ENCODE results near the gene TMEM140.
"Not testable (repeated sequence)": the region's sequence is repeated elsewhere in the genome, so short reads cannot be mapped to it uniquely, and the experiment has no call there.

TMEM140 gene

GRCh38 chr7:135147899-135148721 lies at the start of gene TMEM140:
Gene TMEM140, plus strand, starts transcription at chr7:135148072. Its CDS starts 16,370 bp downstream, at chr7:135164442.
- DNase-seq: peak; percentile 80

DNA sequence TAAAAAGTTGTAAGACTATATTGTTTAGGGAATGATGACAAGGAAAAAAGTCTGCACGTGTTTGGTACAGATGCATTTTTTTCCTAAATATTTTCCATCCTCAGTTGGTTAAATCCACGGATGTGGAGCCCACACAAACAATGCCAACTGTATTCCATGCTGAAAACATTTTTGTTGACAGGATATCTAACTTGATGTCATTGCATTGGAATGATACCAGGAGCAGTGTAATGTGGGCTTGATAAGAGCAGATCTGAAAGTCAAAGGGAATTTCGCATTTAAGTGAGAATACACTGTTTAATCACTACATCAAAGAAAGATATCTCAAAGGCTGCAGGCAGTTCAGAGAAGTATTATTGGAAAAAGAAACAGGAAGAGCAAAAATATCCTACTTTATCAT lies 49.5 kb upstream of the TMEM140 start:
- DNase-seq: no peak

- DNase-seq: no peak
These were observed 47.0 kb upstream of the TMEM140 start for GRCh38 chr7:135100856-135101255.

DNA sequence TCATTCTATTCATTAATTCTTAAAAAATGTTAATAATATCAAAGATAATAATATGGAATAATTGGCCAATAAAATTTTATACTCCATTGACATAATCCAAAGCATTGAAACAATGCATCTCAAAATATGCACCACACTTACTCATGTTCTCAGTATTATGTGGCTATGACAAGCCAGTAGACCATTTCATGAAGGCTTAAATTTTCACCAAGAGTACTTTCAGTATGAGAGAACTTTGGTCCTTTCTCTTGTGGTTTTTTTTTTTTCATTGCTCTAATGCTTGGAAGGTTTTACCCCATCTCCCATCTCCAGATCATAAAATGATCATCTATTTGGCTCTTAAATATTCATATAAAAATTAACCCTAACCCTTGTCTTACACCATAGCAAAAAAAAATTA lies 45.5 kb upstream of the TMEM140 start:
- DNase-seq: no peak

DNA sequence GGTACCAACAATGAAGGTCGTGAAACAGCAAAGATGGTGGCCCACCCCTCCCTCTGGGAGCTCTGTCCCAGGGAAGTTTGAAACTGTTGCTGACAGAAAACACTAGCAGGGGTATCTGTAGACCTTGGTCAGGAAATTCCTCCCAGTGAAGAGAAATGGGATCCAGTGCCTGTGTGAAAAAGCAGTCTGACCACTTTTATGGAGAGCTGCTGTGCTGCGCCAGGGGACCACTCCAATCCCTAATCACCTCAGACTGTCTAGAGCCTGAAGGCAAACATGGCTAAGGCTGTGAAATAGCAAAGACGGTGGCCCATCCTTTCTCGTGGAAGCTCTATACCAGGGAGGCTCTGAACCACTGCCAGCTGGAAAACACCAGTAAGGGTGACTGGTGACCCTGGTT lies 38.3 kb upstream of the TMEM140 start:
- no peak for DNase-seq

DNA sequence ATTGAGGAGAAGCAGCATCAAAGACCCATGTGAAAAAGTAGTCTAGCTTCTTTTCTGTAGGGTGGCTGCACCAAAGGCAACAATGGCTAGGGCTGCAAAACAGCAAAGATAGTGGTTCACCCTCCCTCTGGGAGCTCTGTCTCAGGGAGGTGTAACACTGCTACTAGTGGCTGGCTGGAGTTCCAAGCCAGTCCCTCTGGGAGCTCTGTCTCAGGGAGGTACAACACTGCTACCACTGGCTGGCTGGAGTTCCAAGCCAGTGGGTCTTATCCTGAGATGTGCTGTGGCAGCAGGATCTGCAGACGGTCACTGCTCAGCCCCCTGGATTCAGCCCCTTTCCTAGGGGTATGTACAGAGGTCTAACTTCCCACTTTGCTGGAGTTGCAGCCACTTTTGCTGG lies 37.9 kb upstream of the TMEM140 start:
- no peak for DNase-seq

GRCh38 chr7:135111379-135111778 lies 36.5 kb upstream of the TMEM140 start:
- no peak for DNase-seq

- no peak for DNase-seq
These were observed 33.2 kb upstream of the TMEM140 start for GRCh38 chr7:135114622-135115021.

DNA sequence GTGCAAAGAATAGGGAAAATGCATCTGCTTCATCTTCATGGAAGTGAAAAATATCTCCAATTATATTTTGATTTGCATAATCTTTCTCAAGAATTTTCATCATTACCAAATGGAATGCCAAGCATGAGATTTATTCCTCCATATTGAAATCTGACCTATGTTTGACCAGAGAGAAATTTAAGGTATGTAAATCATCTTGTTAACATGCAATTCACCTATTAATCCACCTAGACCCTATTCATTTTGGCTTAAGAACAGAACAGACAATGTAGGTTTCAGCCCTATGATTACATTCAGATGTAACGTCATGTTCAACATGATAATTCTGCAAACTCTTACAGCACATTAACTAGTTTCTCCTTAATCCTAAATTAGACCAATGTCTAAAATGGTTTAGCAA lies 30.8 kb upstream of the TMEM140 start:
- DNase-seq: no peak

GRCh38 chr7:135121868-135122267 lies 26.0 kb upstream of the TMEM140 start:
- no peak for DNase-seq

DNA sequence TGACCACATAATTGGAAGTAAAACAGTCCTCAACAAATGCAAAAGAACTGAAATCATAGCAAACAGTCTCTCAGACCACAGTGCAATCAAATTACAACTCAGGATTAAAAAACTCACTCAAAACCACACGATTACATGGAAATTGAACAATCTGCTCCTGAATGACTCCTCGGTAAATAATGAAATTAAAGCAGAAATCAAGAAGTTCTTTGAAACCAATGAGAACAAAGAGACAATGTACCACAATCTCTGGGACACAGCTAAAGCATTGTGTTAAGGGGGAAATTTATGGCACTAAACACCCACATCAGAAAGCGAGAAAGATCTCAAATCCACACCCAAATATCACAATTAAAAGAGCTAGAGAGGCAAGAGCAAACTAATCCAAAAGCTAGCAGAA lies 23.2 kb upstream of the TMEM140 start:
- DNase-seq: not testable (repeated sequence)

GRCh38 chr7:135128931-135129330 lies 18.9 kb upstream of the TMEM140 start:
- no peak for DNase-seq

- DNase-seq: no peak
These were observed 18.3 kb upstream of the TMEM140 start for GRCh38 chr7:135129579-135129978.

GRCh38 chr7:135143885-135144668 lies 3.8 kb upstream of the TMEM140 start:
- DNase-seq: no peak

DNA sequence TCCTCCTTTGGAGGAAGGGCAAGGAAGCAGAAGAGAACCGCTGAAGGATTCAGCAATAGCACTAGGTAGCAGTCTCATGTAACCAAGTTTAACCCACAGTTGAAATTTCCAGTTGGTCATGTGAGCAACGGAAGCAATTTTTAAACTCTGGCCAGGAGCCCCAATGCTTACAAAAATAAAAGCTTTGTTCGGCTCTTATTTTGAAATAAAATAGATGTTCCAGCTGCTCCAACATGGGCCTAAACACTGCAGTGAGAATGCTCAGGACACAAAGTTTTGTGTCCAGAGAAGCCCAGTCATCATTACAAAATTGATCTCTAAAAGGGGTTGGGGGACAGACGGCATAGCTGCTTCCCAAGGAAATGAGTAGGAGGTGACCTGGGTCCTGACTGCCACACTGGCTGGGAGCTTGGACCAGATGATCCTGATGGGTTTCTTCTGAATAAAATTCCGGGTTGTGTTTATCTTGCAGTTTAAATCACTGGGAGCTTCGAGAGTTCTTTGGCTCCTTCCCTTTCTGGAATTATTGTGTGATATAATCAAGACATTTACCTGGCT lies 452 bp upstream of the TMEM140 start:
- no peak for DNase-seq

DNA sequence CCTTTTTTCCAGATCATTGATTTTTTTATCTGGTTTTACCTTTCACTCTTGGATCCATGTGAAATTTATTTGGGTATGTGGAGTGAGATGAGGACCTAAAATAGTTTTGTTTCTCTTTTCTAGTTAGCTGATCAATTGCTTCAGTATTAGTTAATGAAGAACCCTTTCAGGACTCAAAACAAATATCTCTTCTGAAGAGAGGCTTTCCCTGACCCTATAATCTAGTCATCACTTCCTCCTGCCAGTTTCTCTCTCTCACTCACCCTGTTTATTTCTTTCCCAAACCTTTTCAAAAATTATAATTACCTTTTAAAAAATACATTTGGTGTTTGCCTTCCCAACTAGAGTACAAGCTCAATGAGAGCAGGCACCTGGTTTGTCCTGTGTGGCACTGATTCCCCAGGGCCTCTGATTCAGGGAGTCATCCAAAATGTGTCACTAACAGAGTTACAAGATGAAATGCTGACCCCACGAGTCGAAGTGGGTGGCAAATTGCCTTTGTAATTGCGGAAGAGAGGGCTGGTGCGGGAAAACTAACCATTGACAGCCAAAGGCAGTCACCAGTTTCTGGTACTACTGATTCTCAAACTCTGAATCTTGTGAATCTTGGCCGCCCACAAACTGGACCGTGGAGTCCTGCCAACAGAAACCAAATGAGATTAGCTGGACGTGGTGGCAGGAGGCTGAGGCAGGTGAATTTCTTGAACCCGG lies 2.4 kb downstream of the TMEM140 start:
- DNase-seq: no peak

- no peak for DNase-seq
These were observed 3.3 kb downstream of the TMEM140 start for GRCh38 chr7:135151132-135151531.

- DNase-seq: peak; percentile 66
These were observed 3.7 kb downstream of the TMEM140 start for GRCh38 chr7:135151533-135151932.

- no peak for DNase-seq
These were observed 4.6 kb downstream of the TMEM140 start for GRCh38 chr7:135152442-135152841.

DNA sequence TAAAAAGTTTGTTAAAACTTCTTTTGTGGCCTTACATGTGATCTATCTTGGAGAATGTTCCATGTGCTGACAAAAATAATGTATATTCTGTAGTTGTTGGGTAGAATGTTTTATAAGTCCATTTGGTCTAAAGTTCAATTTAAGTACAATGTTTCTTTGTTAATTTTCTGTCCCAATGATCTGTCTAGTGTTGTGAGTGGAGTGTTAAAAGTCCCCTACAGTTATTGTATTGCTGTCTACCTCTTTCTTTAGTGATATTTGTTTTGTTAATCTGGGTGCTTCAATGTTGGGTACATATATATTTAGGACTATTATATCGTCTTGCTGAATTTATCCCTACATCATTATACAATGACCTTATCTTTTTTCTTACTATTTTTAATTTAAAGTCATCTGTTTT lies 6.9 kb downstream of the TMEM140 start:
- no peak for DNase-seq

DNA sequence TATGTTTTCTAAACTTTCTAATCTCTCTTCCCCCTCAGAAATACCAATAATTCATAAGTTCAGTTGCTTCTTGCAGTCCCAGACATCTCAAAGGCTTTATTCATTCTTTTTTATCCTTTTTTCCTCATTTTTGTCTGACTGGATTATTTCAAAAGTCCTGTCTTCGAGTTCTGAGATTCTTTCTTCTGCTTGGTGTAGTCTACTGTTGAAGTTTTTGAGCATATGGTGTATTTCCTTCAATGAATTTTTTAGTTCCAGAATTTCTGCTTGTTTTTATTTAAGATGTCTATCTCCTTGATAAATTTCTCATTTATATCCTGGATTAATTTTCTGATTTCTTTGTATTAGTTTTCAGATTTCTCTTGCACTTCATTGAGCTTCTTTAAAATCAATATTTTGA lies 8.4 kb downstream of the TMEM140 start:
- DNase-seq: no peak

- DNase-seq: no peak
These were observed 10.3 kb downstream of the TMEM140 start for GRCh38 chr7:135158141-135158655.

GRCh38 chr7:135158874-135159273 lies 11.0 kb downstream of the TMEM140 start:
- no peak for DNase-seq
